Astrocyte (in vitro differentiated cells and primary cell): ENCODE measurements around the gene NKX1-1. TPM values are rescaled to one million over a fixed set of nuclear protein-coding genes. Genes with fewer than 3 reads are reported as not detected.

Experiments used
- DNase-seq: peaks from one replicate; pipeline ENCODE4 v3.0.0-alpha.2; 2010; ENCODE audit warnings: low read depth
- FAIRE-seq: peaks from 2 replicates; lab custom pipeline; 2011; peaks lifted over from hg19 to GRCh38; lab: Jason Lieb, UNC
- H2AFZ ChIP-seq: 2 replicates; pipeline ENCODE4 v1.6.0; 2012; ENCODE audit warnings: low read depth, low read length, inconsistent platforms
- H3K27ac ChIP-seq: 2 replicates; pipeline ENCODE4 v1.5.1; 2011; ENCODE audit warnings: low read depth, low read length, inconsistent platforms
- H3K27me3 ChIP-seq: 2 replicates; pipeline ENCODE4 v1.6.0; 2011; ENCODE audit warnings: low read length, inconsistent platforms; ENCODE audit not compliant: insufficient read depth
- H3K36me3 ChIP-seq: 2 replicates; pipeline ENCODE4 v1.5.1; 2011; ENCODE audit warnings: low read length, inconsistent platforms; ENCODE audit not compliant: insufficient read depth
- H3K4me1 ChIP-seq: 2 replicates; pipeline ENCODE4 v1.5.1; 2011; ENCODE audit warnings: low read length, inconsistent platforms; ENCODE audit not compliant: insufficient read depth
- H3K4me2 ChIP-seq: 2 replicates; pipeline ENCODE4 v1.6.0; 2012; ENCODE audit warnings: low read length, inconsistent platforms
- H3K4me3 ChIP-seq: 2 replicates; pipeline ENCODE4 v1.5.1; 2011; ENCODE audit warnings: low read depth, mild to moderate bottlenecking, low read length, inconsistent platforms; ENCODE audit not compliant: insufficient read depth
- H3K79me2 ChIP-seq: 2 replicates; pipeline ENCODE4 v1.6.0; 2012; ENCODE audit warnings: mild to moderate bottlenecking, low read length, inconsistent platforms; ENCODE audit not compliant: insufficient read depth
- H3K9ac ChIP-seq: 2 replicates; pipeline ENCODE4 v1.6.0; 2012; ENCODE audit warnings: mild to moderate bottlenecking, low read length, inconsistent platforms
- H3K9me3 ChIP-seq: 2 replicates; pipeline ENCODE4 v1.5.1; 2012; ENCODE audit warnings: low read depth, mild to moderate bottlenecking, low read length, inconsistent platforms; ENCODE audit not compliant: insufficient read depth
- H4K20me1 ChIP-seq: 2 replicates; pipeline ENCODE4 v1.6.0; 2012; ENCODE audit warnings: low read length, inconsistent platforms; ENCODE audit not compliant: insufficient read depth
- H3K27ac Mint-ChIP-seq: one replicate; pipeline ENCODE4 v1.8.0; 2021; ENCODE audit warnings: mild to moderate bottlenecking, mixed read lengths; ENCODE audit not compliant: unreplicated experiment
- H3K27me3 Mint-ChIP-seq: one replicate; pipeline ENCODE4 v1.8.0; 2021; ENCODE audit warnings: low read depth, mixed read lengths; ENCODE audit not compliant: unreplicated experiment
- H3K36me3 Mint-ChIP-seq: one replicate; pipeline ENCODE4 v1.8.0; 2021; ENCODE audit warnings: low read depth, mixed read lengths; ENCODE audit not compliant: unreplicated experiment
- H3K4me1 Mint-ChIP-seq: one replicate; pipeline ENCODE4 v1.8.0; 2021; ENCODE audit warnings: low read depth, mixed read lengths; ENCODE audit not compliant: unreplicated experiment
- H3K4me3 Mint-ChIP-seq: one replicate; pipeline ENCODE4 v1.8.0; 2021; ENCODE audit warnings: mild to moderate bottlenecking, moderate library complexity, mixed read lengths; ENCODE audit not compliant: unreplicated experiment
- H3K9me3 Mint-ChIP-seq: one replicate; pipeline ENCODE4 v1.8.0; 2021; ENCODE audit warnings: mild to moderate bottlenecking, mixed read lengths; ENCODE audit not compliant: unreplicated experiment
- EZH2 ChIP-seq: IDR thresholded peaks from 2 replicates; pipeline ENCODE4 v1.6.1; 2012; ENCODE audit warnings: mild to moderate bottlenecking, low read length, inconsistent platforms; ENCODE audit not compliant: insufficient read depth
- total RNA-seq: library from RNA; stranded (reverse); gene quantifications from 2 replicates; pipeline ENCODE4 v1.2.1, GENCODE V29; 2021
- TF ChIP-seq, protein P1 (sequence below): IDR thresholded peaks from 2 replicates; pipeline ENCODE4 v1.5.1; 2011; ENCODE audit warnings: low read depth, mild to moderate bottlenecking, inconsistent platforms, low read length, moderate library complexity; ENCODE audit not compliant: insufficient read depth

Gene NKX1-1
- total RNA-seq, 1 donor from 2014 or later: not detected

DNA sequence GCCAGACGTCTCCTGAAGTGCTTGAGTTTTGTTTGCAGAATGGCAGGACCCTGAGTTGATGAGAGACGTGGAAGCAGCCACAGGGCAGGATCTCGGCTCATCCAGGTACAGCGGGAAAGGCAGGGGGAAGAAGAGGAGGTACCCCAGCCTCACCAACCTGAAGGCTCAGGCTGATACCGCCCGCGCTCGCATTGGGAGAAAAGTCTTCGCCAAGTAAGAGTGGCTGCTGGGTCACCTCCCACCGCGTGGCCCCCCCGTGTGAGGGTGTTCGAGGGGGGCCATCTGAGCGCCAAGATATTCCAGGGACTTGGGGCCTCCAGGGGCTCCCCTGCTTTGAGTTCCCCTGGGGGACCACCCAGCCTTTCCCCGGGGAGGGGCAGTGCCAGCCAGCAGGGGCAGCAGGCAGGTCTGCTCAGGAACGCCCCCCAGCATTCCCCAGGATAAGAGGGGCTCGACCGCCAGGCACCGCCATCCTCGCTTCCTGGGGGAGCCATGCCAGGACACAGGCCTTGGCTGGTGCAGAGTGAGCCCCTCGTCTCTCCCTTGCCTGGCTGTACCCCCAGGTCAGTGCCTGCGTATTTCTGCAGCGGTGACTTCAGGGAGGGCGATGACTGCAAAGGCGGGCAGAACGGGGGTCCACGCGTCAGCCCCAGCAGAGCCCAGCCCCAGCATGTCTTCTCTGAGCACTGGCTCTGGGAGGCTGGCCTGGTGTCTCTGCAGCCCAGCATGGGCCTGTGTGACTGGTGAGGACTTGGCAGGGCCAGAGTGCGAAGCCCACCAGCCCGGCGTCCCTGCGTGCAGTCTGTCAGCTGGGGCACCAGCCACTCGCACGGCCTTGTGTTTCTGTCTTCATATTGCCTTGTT lies 22.3 kb downstream of the NKX1-1 start:
- H3K36me3 ChIP-seq: no peaks in the 10 kb centered on the region
- no peaks in the 10 kb centered on the region for H3K4me1 Mint-ChIP-seq
- H3K4me3 ChIP-seq: no peak overlapping the region
- no peak overlapping the region for H3K27ac Mint-ChIP-seq
- no peaks in the 10 kb centered on the region for H3K27me3 Mint-ChIP-seq
- no peaks in the 10 kb centered on the region for H3K27me3 ChIP-seq
- no peak overlapping the region for H2AFZ ChIP-seq
- no peaks in the 10 kb centered on the region for H3K4me1 ChIP-seq
- peaks cover 22% of the 10 kb centered on the region for H3K36me3 Mint-ChIP-seq
- H3K27ac ChIP-seq: no peak overlapping the region
- no peak for FAIRE-seq
- no peaks in the 10 kb centered on the region for H4K20me1 ChIP-seq
- H3K4me2 ChIP-seq: no peak overlapping the region
- H3K9ac ChIP-seq: no peak overlapping the region
- no peaks in the 10 kb centered on the region for H3K9me3 ChIP-seq
- H3K79me2 ChIP-seq: no peaks in the 10 kb centered on the region
- no peak overlapping the region for H3K4me3 Mint-ChIP-seq
- H3K9me3 Mint-ChIP-seq: peaks cover 13% of the 10 kb centered on the region
- TF ChIP-seq, protein P1, sequence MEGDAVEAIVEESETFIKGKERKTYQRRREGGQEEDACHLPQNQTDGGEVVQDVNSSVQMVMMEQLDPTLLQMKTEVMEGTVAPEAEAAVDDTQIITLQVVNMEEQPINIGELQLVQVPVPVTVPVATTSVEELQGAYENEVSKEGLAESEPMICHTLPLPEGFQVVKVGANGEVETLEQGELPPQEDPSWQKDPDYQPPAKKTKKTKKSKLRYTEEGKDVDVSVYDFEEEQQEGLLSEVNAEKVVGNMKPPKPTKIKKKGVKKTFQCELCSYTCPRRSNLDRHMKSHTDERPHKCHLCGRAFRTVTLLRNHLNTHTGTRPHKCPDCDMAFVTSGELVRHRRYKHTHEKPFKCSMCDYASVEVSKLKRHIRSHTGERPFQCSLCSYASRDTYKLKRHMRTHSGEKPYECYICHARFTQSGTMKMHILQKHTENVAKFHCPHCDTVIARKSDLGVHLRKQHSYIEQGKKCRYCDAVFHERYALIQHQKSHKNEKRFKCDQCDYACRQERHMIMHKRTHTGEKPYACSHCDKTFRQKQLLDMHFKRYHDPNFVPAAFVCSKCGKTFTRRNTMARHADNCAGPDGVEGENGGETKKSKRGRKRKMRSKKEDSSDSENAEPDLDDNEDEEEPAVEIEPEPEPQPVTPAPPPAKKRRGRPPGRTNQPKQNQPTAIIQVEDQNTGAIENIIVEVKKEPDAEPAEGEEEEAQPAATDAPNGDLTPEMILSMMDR: no peak
- no peak for TF ChIP-seq EZH2
- DNase-seq: no peak

DNA sequence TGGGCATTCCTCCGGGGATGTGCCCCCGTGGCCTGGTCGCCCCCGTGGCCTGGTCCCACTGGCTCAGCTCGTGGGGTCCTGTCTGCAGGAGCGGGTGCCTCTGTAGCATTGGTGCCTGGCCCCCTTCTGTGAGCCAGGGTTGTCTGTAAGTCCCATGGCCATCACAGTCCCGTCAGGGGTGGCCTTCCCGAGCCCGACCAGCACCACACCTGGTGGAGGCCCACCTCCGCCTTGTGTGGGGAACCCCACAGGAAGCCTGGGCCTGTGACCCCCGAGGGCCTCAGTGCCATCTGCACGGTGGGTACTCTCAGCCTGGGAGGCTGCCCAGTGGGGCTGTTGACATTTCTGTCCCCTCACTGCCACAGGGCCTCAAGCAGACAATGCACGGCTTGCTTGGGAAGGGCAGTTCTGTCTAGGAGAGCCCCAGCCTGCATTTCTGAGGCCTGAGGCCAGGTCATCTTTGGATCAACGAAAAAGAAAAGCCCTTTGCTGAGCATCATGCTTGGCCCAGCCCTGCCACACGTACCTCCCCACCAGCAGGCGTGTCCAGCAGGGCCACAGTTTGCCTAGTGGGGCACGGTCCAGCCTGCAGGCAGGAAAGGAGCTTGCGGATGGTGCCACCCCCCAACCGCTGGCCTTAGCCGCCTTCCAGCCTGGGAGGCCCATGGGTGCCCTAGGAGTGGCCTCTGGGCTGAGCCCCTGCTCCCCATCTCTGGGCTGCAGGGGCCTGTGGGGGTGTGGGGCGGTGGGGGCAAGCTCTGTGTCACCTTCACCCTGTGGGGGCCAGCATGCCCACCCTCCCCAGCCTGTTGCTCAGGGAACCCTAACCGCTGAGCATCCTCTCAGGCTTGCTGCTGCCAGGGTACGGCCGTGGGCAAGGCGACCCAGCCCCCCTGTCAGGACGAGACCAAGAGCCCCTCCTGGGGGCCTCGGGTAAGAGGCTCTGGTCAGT lies 23.2 kb downstream of the NKX1-1 start:
- H3K4me3 ChIP-seq: no peak overlapping the region
- no peaks in the 10 kb centered on the region for H3K36me3 ChIP-seq
- FAIRE-seq (no peak), DNase-seq (no peak)
- H3K9me3 Mint-ChIP-seq: peaks cover 5% of the 10 kb centered on the region
- H3K4me2 ChIP-seq: no peak overlapping the region
- H3K9me3 ChIP-seq: no peaks in the 10 kb centered on the region
- no peaks in the 10 kb centered on the region for H3K79me2 ChIP-seq
- no peak overlapping the region for H3K4me3 Mint-ChIP-seq
- no peak overlapping the region for H3K27ac Mint-ChIP-seq
- H3K27me3 ChIP-seq: no peaks in the 10 kb centered on the region
- no peak overlapping the region for H3K9ac ChIP-seq
- H3K36me3 Mint-ChIP-seq: peaks cover 14% of the 10 kb centered on the region
- no peak overlapping the region for H3K27ac ChIP-seq
- no peaks in the 10 kb centered on the region for H3K27me3 Mint-ChIP-seq
- H3K4me1 Mint-ChIP-seq: no peaks in the 10 kb centered on the region
- H3K4me1 ChIP-seq: no peaks in the 10 kb centered on the region
- H2AFZ ChIP-seq: no peak overlapping the region
- H4K20me1 ChIP-seq: no peaks in the 10 kb centered on the region
- no peak for TF ChIP-seq EZH2
- TF ChIP-seq, protein P1: no peak
